H9 (cell line): Measurements from ENCODE around the gene SH3BP5L. TPM values are rescaled to one million over a fixed set of nuclear protein-coding genes. Genes with fewer than 3 reads are reported as not detected.

Experiments used
- DNase-seq: peaks from one replicate; pipeline ENCODE4 v3.0.0-alpha.2; 2017
- H2AFZ ChIP-seq: one replicate; pipeline ENCODE4 v1.6.1; 2013; ENCODE audit warnings: mild to moderate bottlenecking, low read length, control low read depth, moderate library complexity
- H2AK5ac ChIP-seq: 2 replicates; pipeline ENCODE4 v1.6.1; 2013; ENCODE audit warnings: low read length, control low read depth, mixed read lengths; ENCODE audit not compliant: insufficient read length
- H2BK120ac ChIP-seq: one replicate; pipeline ENCODE4 v1.6.1; 2013; ENCODE audit warnings: low read depth, mild to moderate bottlenecking, low read length, control low read depth, inconsistent platforms; ENCODE audit not compliant: poor library complexity, severe bottlenecking
- H2BK12ac ChIP-seq: 2 replicates; pipeline ENCODE4 v1.6.1; 2013; ENCODE audit warnings: low read length, control low read depth, mixed read lengths, low read depth; ENCODE audit not compliant: insufficient read length
- H2BK15ac ChIP-seq: 2 replicates; pipeline ENCODE4 v1.6.1; 2013; ENCODE audit warnings: low read depth, low read length, control low read depth
- H2BK20ac ChIP-seq: one replicate; pipeline ENCODE4 v1.6.1; 2013; ENCODE audit warnings: low read depth, mild to moderate bottlenecking, low read length, control low read depth, inconsistent platforms; ENCODE audit not compliant: poor library complexity, severe bottlenecking
- H2BK5ac ChIP-seq: 2 replicates; pipeline ENCODE4 v1.6.1; 2013; ENCODE audit warnings: low read length, control low read depth, mixed read lengths; ENCODE audit not compliant: insufficient read length
- H3K14ac ChIP-seq: 2 replicates; pipeline ENCODE4 v1.6.1; 2013; ENCODE audit warnings: low read length, control low read depth; ENCODE audit not compliant: insufficient read depth
- H3K18ac ChIP-seq: 2 replicates; pipeline ENCODE4 v1.6.1; 2013; ENCODE audit warnings: low read depth, mild to moderate bottlenecking, mixed read lengths, low read length, control low read depth; ENCODE audit not compliant: insufficient read length
- H3K23ac ChIP-seq: 2 replicates; pipeline ENCODE4 v1.6.1; 2013; ENCODE audit warnings: low read length, control low read depth, mixed read lengths, low read depth; ENCODE audit not compliant: insufficient read length
- H3K23me2 ChIP-seq: 2 replicates; pipeline ENCODE4 v1.6.1; 2013; ENCODE audit warnings: low read depth, mild to moderate bottlenecking, mixed read lengths, low read length, control low read depth; ENCODE audit not compliant: insufficient read length, poor library complexity, severe bottlenecking
- H3K27ac ChIP-seq: 2 replicates; pipeline ENCODE4 v1.5.1; 2013; ENCODE audit warnings: low read length, control low read depth, mixed read lengths, low read depth; ENCODE audit not compliant: insufficient read length
- H3K27me3 ChIP-seq: 2 replicates; pipeline ENCODE4 v1.6.1; 2013; ENCODE audit warnings: low read length, control low read depth, inconsistent platforms; ENCODE audit not compliant: insufficient read depth
- H3K4ac ChIP-seq: 2 replicates; pipeline ENCODE4 v1.6.1; 2013; ENCODE audit warnings: low read depth, mild to moderate bottlenecking, control low read depth, inconsistent platforms, low read length, moderate library complexity
- H3K4me1 ChIP-seq: 2 replicates; pipeline ENCODE4 v1.6.1; 2013; ENCODE audit warnings: low read length, control low read depth, inconsistent platforms; ENCODE audit not compliant: insufficient read depth
- H3K4me2 ChIP-seq: 2 replicates; pipeline ENCODE4 v1.6.1; 2013; ENCODE audit warnings: low read length, control low read depth, mixed read lengths; ENCODE audit not compliant: insufficient read length, insufficient read depth
- H3K56ac ChIP-seq: 2 replicates; pipeline ENCODE4 v1.6.1; 2013; ENCODE audit warnings: low read depth, mild to moderate bottlenecking, mixed read lengths, low read length, control low read depth; ENCODE audit not compliant: insufficient read length
- H3K79me1 ChIP-seq: 2 replicates; pipeline ENCODE4 v1.6.1; 2013; ENCODE audit warnings: low read depth, mild to moderate bottlenecking, moderate library complexity, low read length, control low read depth, inconsistent platforms; ENCODE audit not compliant: insufficient read depth, poor library complexity, severe bottlenecking
- H3K79me2 ChIP-seq: 2 replicates; pipeline ENCODE4 v1.6.1; 2013; ENCODE audit warnings: low read length, control low read depth, inconsistent platforms; ENCODE audit not compliant: insufficient read depth
- H3K9ac ChIP-seq: 2 replicates; pipeline ENCODE4 v1.6.1; 2013; ENCODE audit warnings: low read length, control low read depth, mixed read lengths; ENCODE audit not compliant: insufficient read length; ENCODE audit errors: extremely low read depth
- H3K9me3 ChIP-seq: one replicate; pipeline ENCODE4 v1.6.1; 2013; ENCODE audit warnings: low read depth, low read length, inconsistent platforms; ENCODE audit not compliant: control insufficient read depth
- H3T11ph ChIP-seq: one replicate; pipeline ENCODE4 v1.6.1; 2013; ENCODE audit warnings: mild to moderate bottlenecking, low read length, control low read depth, inconsistent platforms
- H4K20me1 ChIP-seq: one replicate; pipeline ENCODE4 v1.6.1; 2013; ENCODE audit not compliant: control insufficient read depth, insufficient read length, insufficient read depth
- H4K5ac ChIP-seq: 2 replicates; pipeline ENCODE4 v1.6.1; 2013; ENCODE audit warnings: low read depth, mild to moderate bottlenecking, mixed read lengths, low read length, control low read depth; ENCODE audit not compliant: insufficient read length
- H4K8ac ChIP-seq: replicated peaks from 2 replicates; pipeline ENCODE4 v1.6.1; 2013; ENCODE audit warnings: low read length, control low read depth, mixed read lengths, low read depth; ENCODE audit not compliant: insufficient read length
- H4K91ac ChIP-seq: 2 replicates; pipeline ENCODE4 v1.6.1; 2013; ENCODE audit warnings: low read depth, mild to moderate bottlenecking, moderate library complexity, mixed read lengths, low read length, control low read depth; ENCODE audit not compliant: insufficient read length
- H3K27ac Mint-ChIP-seq, 3 experiments: 2 replicates in 2 of 3; 3 replicates in 1 of 3; pipeline ENCODE4 v1.8.0; 2020 to 2021; ENCODE audit warnings: mixed read lengths in 3 of 3, mild to moderate bottlenecking in 1 of 3, moderate library complexity in 1 of 3
- H3K27me3 Mint-ChIP-seq: 2 replicates; pipeline ENCODE4 v1.8.0; 2021; ENCODE audit warnings: low read depth, mild to moderate bottlenecking, moderate library complexity, mixed read lengths
- H3K36me3 Mint-ChIP-seq, 3 experiments: 2 replicates in 2 of 3; 3 replicates in 1 of 3; pipeline ENCODE4 v1.8.0; 2020 to 2021; ENCODE audit warnings: low read depth in 3 of 3, mixed read lengths in 3 of 3; ENCODE audit not compliant: insufficient read depth in 1 of 3
- H3K4me1 Mint-ChIP-seq, 2 experiments: 2 replicates each; pipeline ENCODE4 v1.8.0; 2020; ENCODE audit warnings: mixed read lengths in 2 of 2
- H3K4me3 Mint-ChIP-seq, 2 experiments: 2 replicates in 1 of 2; 3 replicates in 1 of 2; pipeline ENCODE4 v1.8.0; 2020 to 2021; ENCODE audit warnings: mild to moderate bottlenecking in 2 of 2, mixed read lengths in 2 of 2, moderate library complexity in 1 of 2
- H3K9me3 Mint-ChIP-seq, 2 experiments: 2 replicates in 1 of 2; 3 replicates in 1 of 2; pipeline ENCODE4 v1.8.0; 2020; ENCODE audit warnings: mild to moderate bottlenecking in 2 of 2, mixed read lengths in 2 of 2, moderate library complexity in 1 of 2
- WGBS: extraction: QIAGEN DNeasy Blood & Tissue Kit; methylation state at CpG from one replicate; pipeline ENCODE4 v1.1.7; 2013; ENCODE audit warnings: missing lambda C conversion rate, low lambda C conversion rate, mixed read lengths; ENCODE audit not compliant: insufficient read length; ENCODE audit errors: extremely low coverage; 5-methylcytosine and 5-hydroxymethylcytosine counted together
- total RNA-seq: library from RNA; stranded (reverse); gene quantifications from 2 replicates; pipeline ENCODE4 v1.2.1, GENCODE V29; 2021
- TF ChIP-seq, protein P1 (sequence below): fragments of 200-600 bp; sonication (generic); conservative IDR thresholded peaks from 3 replicates; pipeline ENCODE4 v1.8.0; 2021; ENCODE audit warnings: antibody characterized with exemption, mild to moderate bottlenecking

The SH3BP5L gene
- total RNA-seq, 1 experiment from 2014 or later, result 27.6 TPM

DNA sequence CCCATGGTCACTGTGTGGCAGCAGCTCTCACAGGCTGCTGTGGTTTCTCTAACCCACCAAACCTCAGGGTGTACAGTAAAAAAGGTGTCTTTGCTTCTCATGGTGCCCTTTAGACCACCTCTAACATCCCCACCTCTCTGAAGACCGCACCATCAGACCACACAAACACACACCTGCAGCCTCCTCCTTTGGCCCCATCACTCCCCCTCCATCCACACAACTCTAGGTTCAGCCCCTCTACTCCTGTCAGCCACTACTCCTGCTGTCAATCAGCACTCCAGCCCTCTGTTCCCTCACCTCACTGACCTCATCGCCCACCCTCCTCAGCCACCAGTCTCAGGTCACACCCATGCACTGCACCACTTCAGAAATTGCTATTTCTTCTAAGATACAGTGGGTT, 25.7 kb upstream of the SH3BP5L start:
- Histone ChIP-seq H3K18ac (no peak overlapping the region), H3K79me2 (no peaks in the 10 kb centered on the region), H3K4ac (no peak overlapping the region), H3K9me3 (no peaks in the 10 kb centered on the region), H2AK5ac (no peak overlapping the region), H4K91ac (no peak overlapping the region), H4K5ac (no peak overlapping the region), H3K14ac (no peak overlapping the region; the same call in 1 of the 2 replicates), H3K4me1 (no peaks in the 10 kb centered on the region), H3T11ph (no peak overlapping the region), H2AFZ (no peak overlapping the region), H3K23ac (no peak overlapping the region), H3K79me1 (no peaks in the 10 kb centered on the region), H2BK5ac (no peak overlapping the region), H4K20me1 (no peaks in the 10 kb centered on the region), H2BK120ac (no peak overlapping the region), H3K56ac (no peak overlapping the region), H2BK15ac (no peak overlapping the region), H4K8ac (no peak overlapping the region), H2BK20ac (no peak overlapping the region), H3K27ac (no peak overlapping the region), H3K4me2 (no peak overlapping the region), H3K23me2 (no peaks in the 10 kb centered on the region), H3K27me3 (no peaks in the 10 kb centered on the region), H2BK12ac (no peak overlapping the region), H3K9ac (no peak overlapping the region)
- no peak for DNase-seq
- TF ChIP-seq, protein P1, sequence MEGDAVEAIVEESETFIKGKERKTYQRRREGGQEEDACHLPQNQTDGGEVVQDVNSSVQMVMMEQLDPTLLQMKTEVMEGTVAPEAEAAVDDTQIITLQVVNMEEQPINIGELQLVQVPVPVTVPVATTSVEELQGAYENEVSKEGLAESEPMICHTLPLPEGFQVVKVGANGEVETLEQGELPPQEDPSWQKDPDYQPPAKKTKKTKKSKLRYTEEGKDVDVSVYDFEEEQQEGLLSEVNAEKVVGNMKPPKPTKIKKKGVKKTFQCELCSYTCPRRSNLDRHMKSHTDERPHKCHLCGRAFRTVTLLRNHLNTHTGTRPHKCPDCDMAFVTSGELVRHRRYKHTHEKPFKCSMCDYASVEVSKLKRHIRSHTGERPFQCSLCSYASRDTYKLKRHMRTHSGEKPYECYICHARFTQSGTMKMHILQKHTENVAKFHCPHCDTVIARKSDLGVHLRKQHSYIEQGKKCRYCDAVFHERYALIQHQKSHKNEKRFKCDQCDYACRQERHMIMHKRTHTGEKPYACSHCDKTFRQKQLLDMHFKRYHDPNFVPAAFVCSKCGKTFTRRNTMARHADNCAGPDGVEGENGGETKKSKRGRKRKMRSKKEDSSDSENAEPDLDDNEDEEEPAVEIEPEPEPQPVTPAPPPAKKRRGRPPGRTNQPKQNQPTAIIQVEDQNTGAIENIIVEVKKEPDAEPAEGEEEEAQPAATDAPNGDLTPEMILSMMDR, result no peak
- Mint-ChIP-seq H3K27me3 (no peaks in the 10 kb centered on the region), H3K27ac (no peak overlapping the region), H3K9me3 (no peaks in the 10 kb centered on the region), H3K4me1 (no peaks in the 10 kb centered on the region), H3K4me3 (no peak overlapping the region), H3K36me3 (peaks cover 17 to 56% (median 37%) of the 10 kb centered on the region in 3 experiments; a peak in 6 of 7 replicates)
- no CpG with 5 or more reads among the region's 2 CpGs for WGBS
